Measurements from ENCODE around the gene RDH13.

The RDH13 gene

GRCh38 chr19:55046975-55047622, 15.8 kb downstream of the RDH13 start:
- no peak for TF ChIP-seq CTCF (IDR thresholded peaks at IDR 0.05)
- DNase-seq (ENCODE audit: low spot score) = no peak
- H3K27ac ChIP-seq = no peak overlapping the region
- no peak overlapping the region for H3K4me3 ChIP-seq

- DNase-seq (ENCODE audit: low spot score) = no peak
- no peak for TF ChIP-seq CTCF (IDR thresholded peaks at IDR 0.05)
- Histone ChIP-seq H3K4me3 (no peak overlapping the region), H3K27ac (no peak overlapping the region)
Measured at GRCh38 chr19:55044771-55045716, 17.9 kb downstream of the RDH13 start.

GRCh38 chr19:55044286-55044685, 18.7 kb downstream of the RDH13 start:
- no peak for TF ChIP-seq CTCF (IDR thresholded peaks at IDR 0.05)
- H3K27ac ChIP-seq = no peak overlapping the region
- DNase-seq (ENCODE audit: low spot score) = no peak
- H3K4me3 ChIP-seq = no peak overlapping the region

- no peak for TF ChIP-seq CTCF (IDR thresholded peaks at IDR 0.05)
- H3K27ac ChIP-seq = no peak overlapping the region
- DNase-seq (ENCODE audit: low spot score) = no peak
Measured at GRCh38 chr19:55042688-55043087, 20.3 kb downstream of the RDH13 start.

GRCh38 chr19:55042344-55042678, 20.6 kb downstream of the RDH13 start:
- H3K4me3 ChIP-seq = no peak overlapping the region
- H3K27ac ChIP-seq = no peak overlapping the region
- no peak for DNase-seq (ENCODE audit: low spot score)
- TF ChIP-seq CTCF (IDR thresholded peaks at IDR 0.05) = no peak

More at GRCh38 chr19:55042688-55043087, 20.3 kb downstream of the RDH13 start:
- no peak overlapping the region for H3K4me3 ChIP-seq

GRCh38 chr19:55041627-55042343, 21.2 kb downstream of the RDH13 start:
- no peak overlapping the region for H3K27ac ChIP-seq
- no peak for DNase-seq (ENCODE audit: low spot score)
- H3K4me3 ChIP-seq = no peak overlapping the region
- TF ChIP-seq CTCF (IDR thresholded peaks at IDR 0.05) = no peak

All from coronary artery (tissue), 2 donors.